VCaP (cell line): Measurements from ENCODE around the gene PDCD6IP.

ENCODE experiments used
- H3K27ac ChIP-seq: fragments of 450-650 bp; 2 replicates; pipeline ENCODE4 v1.5.1; 2017
- TF ChIP-seq, protein P1 (sequence below): fragments of 450-650 bp; conservative IDR thresholded peaks from 2 replicates; pipeline ENCODE4 v1.5.1; 2017; ENCODE audit warnings: mild to moderate bottlenecking, moderate library complexity

The PDCD6IP gene

DNA sequence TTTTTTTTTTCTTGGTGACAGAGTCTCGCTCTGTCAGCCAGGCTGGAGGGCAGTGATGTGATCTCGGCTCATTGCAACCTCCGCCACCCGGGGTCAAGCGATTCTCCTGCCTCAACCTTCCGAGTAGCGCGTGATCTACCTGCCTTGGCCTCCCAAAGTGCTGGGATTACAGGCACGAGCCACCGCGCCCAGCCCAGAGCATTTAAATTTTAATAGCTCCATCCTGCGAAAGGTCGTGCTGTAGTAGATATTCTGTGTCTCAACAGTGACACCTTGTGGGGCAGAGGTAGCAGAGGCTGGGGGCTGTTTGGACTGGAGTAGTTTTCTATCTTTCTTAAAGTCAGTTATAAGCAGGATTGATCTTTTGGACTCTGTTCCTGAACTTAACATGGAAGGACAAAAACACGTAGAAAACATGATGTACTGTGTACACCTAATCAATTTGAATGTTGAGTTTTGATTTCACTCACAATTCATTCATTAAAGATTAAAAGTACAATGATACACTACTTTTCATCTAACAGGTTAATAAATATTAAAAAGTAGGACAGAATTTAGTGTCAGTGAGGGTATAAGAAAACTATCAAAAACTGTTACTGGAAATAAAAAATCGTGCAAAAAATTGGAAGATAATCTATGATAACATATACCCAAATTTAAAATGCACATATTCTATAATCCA is 11.0 kb upstream of the PDCD6IP start:
- TF ChIP-seq, protein P1, sequence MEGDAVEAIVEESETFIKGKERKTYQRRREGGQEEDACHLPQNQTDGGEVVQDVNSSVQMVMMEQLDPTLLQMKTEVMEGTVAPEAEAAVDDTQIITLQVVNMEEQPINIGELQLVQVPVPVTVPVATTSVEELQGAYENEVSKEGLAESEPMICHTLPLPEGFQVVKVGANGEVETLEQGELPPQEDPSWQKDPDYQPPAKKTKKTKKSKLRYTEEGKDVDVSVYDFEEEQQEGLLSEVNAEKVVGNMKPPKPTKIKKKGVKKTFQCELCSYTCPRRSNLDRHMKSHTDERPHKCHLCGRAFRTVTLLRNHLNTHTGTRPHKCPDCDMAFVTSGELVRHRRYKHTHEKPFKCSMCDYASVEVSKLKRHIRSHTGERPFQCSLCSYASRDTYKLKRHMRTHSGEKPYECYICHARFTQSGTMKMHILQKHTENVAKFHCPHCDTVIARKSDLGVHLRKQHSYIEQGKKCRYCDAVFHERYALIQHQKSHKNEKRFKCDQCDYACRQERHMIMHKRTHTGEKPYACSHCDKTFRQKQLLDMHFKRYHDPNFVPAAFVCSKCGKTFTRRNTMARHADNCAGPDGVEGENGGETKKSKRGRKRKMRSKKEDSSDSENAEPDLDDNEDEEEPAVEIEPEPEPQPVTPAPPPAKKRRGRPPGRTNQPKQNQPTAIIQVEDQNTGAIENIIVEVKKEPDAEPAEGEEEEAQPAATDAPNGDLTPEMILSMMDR, result peak; percentile 94
- H3K27ac ChIP-seq, result peak overlapping the region; percentile 17; the same call in 1 of the 2 replicates

DNA sequence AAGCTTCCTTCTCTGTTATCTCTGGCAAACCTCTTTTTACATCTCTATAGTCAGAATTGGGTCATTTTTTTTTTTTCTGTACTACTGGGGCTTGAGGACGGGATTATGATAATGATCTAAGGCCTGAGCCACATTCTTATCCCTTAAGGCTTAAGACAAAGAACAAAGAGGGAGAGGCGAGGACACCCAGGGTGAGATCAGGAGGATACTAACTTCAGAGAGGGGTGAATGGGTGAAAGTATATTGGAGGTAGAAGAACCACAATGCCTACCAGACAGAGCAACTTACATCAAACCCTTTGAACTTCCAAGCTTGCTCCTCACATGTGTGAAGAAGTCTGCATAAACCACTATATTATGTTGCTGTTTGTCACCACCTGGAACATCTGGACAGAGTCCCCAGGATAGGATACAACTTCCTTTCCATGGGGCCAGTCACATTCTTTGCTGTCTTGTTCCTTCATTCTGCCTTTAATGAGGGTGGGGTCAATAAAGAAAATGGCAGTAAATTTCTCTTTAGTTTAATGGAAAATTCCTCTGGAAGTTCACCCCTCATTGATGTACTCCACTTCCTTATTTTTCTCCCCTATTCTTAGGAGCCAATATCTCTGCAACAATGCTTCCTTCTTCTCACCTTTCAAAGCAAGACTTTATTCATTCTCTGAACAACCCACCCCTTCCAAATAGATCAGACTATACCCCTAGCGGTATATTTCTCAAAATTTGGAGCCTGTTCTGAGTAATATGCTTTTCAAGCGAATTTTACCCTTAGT is 9.1 kb upstream of the PDCD6IP start:
- TF ChIP-seq, protein P1, result no peak
- no peak overlapping the region for H3K27ac ChIP-seq

DNA sequence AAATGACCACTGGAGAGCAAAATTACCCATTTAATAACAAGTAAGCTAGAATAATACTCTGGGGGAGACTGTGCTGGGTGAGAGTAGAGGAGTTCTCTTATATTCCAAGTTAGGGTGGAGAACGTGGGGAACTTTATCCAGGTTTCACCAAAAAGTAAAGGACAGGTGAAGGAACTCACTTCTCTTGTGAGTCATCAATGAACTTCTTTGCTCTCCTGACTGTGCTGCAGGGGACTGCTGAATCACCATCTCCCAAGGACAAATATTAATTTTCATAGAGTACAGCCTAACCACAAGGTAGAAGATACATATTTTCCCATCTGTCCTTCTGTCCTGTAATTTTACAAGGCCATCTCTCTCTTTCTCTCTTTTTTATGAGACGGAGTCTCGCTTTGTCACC is 8.3 kb upstream of the PDCD6IP start:
- TF ChIP-seq, protein P1, result no peak
- no peak overlapping the region for H3K27ac ChIP-seq

DNA sequence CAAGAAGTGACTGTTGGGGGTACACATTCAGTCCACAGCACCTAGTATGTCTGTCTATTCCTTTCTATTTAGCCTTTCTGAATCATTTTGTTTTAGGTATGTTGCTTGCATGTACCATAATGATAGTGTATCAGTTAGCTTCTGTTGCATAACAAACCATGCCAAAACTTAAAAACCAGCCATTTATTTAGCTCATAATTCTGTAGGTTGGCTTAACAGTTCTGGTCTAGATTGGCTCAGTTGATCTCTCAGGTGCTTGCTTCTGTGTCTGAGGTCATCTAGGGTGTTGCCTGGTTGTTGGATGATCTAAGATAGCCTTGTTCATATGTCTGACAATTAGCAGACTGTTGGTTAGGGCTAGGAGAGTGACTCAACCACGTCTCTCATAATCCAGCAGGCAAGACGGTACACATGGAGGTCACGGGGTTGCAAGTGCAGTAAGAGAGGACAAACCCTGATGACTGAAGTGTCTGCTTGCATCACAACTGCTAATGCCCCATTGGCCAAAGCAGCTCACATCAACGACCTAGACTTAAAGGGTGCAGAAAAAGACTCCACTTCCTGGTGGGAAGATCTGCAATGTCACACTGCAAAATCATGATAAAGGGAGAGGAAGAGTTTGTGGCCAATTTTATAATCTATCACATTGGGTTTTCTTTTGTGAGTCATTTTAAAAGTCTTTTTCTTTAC is 6.8 kb upstream of the PDCD6IP start:
- TF ChIP-seq, protein P1, result no peak

DNA sequence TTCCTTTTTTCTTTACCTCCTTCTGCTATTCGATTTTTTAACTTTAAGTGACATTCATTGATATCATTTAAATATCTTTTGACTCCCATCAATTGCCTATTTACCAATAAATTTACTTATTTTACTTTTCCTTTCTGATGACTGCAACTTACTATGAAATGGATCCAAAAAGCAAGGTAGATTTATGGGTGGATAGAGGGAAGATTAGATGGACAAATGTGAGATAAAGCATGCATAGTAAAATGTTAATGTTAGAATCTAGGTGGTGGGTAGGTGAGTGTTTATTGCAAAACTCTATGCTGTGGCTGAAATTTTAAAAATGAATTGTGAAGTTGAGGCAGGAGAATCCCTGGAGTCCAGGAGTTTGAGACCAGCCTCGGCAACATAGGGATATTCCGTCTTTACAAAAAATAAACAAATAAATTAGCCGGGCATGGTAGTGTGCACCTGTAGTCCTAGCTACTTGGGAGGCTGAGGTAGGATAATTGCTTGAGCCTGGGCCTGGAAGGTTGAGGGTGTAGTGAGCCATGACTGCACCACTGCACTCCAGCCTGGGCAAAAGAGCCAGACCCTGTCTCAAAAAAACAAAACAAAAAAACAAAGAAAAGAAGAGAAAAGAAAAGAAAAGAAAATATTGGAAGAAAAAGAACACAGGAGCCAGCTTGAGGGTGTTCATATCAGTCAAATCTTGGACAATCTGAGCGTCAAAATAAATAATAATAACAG is 6.1 kb upstream of the PDCD6IP start:
- H3K27ac ChIP-seq, result no peak overlapping the region
- TF ChIP-seq, protein P1, result no peak

More for the DNA sequence above, 6.8 kb upstream of the PDCD6IP start:
- no peak overlapping the region for H3K27ac ChIP-seq

DNA sequence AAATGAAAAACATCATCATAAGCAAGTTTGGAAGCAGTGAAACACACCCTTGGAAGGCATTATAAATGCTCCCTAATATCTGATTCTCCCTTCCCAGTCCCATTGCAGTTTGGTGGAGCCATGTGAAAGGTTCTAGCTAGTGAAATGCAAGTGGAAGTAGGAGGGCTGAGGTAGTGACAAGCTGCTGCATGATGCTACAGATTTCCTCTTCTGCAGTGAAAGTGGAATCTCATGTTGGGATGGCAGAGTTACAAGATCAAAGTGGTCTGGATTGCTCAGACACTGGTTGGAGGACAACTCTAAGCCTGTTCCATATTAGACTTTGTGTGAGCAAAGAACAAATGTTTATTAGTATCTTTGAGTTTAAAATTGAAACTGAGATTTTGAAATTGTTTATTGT is 3.3 kb upstream of the PDCD6IP start:
- no peak overlapping the region for H3K27ac ChIP-seq
- TF ChIP-seq, protein P1, result no peak
